SK-N-SH (cell line): ENCODE data around the gene SEC23A. TPM values are rescaled to one million over a fixed set of nuclear protein-coding genes. Genes with fewer than 3 reads are reported as not detected.

ENCODE experiments used
- CTCF ChIA-PET: fragments of 300-600, 350-600 bp; formaldehyde crosslinking; extraction: SDS; loops from one replicate; lab custom pipeline; 2021; lab: Yijun Ruan, JAX
- POLR2A ChIA-PET: fragments of 350-600 bp; sonication (Branson Sonifier 250); formaldehyde crosslinking; extraction: SDS; loops from one replicate; lab custom pipeline; 2020; ENCODE audit warnings: antibody characterized with exemption, inconsistent platforms; lab: Yijun Ruan, JAX
- DNase-seq: peaks from one replicate; pipeline ENCODE4 v3.0.0; 2012
- H2AFZ ChIP-seq: fragments of 200-600 bp; sonication (generic); 2 replicates; pipeline ENCODE4 v1.8.1; 2016; ENCODE audit warnings: antibody characterized with exemption, mild to moderate bottlenecking, low read depth
- H3F3A ChIP-seq: fragments of 200-600 bp; sonication (generic); replicated peaks from 2 replicates; pipeline ENCODE3; 2016; ENCODE audit warnings: antibody characterized with exemption, mild to moderate bottlenecking; ENCODE audit not compliant: insufficient read depth
- H3K27ac ChIP-seq, 2 experiments: fragments of 200-500 bp in 1 of 2; fragments of 200-600 bp in 1 of 2; sonication (Bioruptor generic) in 1 of 2; sonication (generic), shearing (Covaris generic) in 1 of 2; 2 replicates each; pipeline versions ENCODE4 v1.5.1 to v1.6.1; 2014 to 2016; ENCODE audit warnings: low read depth in 2 of 2, inconsistent platforms in 1 of 2, low read length in 1 of 2, mild to moderate bottlenecking in 1 of 2, mixed read lengths in 1 of 2
- H3K27me3 ChIP-seq: fragments of 200-600 bp; sonication (generic), shearing (Covaris generic); 2 replicates; pipeline ENCODE4 v1.6.1; 2016; ENCODE audit warnings: mixed run types; ENCODE audit not compliant: insufficient read depth
- H3K36me3 ChIP-seq, 2 experiments: fragments of 200-500 bp in 1 of 2; fragments of 200-600 bp in 1 of 2; sonication (Bioruptor generic) in 1 of 2; sonication (generic) in 1 of 2; replicated peaks in 1 of 2; 2 replicates each; pipeline versions ENCODE3 to v1.5.1; 2014 to 2016; ENCODE audit warnings: low read length in 1 of 2, mild to moderate bottlenecking in 1 of 2; ENCODE audit not compliant: insufficient read depth in 2 of 2, control insufficient read depth in 1 of 2
- H3K4me1 ChIP-seq, 2 experiments: fragments of 200-500 bp in 1 of 2; fragments of 200-600 bp in 1 of 2; sonication (Bioruptor generic) in 1 of 2; sonication (generic), shearing (Covaris generic) in 1 of 2; 2 replicates each; pipeline versions ENCODE4 v1.5.1 to v1.6.1; 2014 to 2016; ENCODE audit warnings: low read depth in 1 of 2, low read length in 1 of 2, mixed run types in 1 of 2; ENCODE audit not compliant: insufficient read depth in 2 of 2, control insufficient read depth in 1 of 2
- H3K4me2 ChIP-seq: fragments of 200-600 bp; sonication (generic), shearing (Covaris generic); 2 replicates; pipeline ENCODE4 v1.6.1; 2017; ENCODE audit warnings: mixed run types
- H3K4me3 ChIP-seq, 2 experiments: fragments of 200-500 bp in 1 of 2; fragments of 200-600 bp in 1 of 2; sonication (Bioruptor generic) in 1 of 2; sonication (generic), shearing (Covaris generic) in 1 of 2; 2 replicates each; pipeline versions ENCODE4 v1.5.1 to v1.8.1; 2014 to 2016; ENCODE audit warnings: low read depth in 2 of 2, inconsistent platforms in 1 of 2, low read length in 1 of 2, mild to moderate bottlenecking in 1 of 2, mixed read lengths in 1 of 2, moderate library complexity in 1 of 2
- H3K79me2 ChIP-seq: fragments of 200-600 bp; sonication (generic); 2 replicates; pipeline ENCODE4 v1.8.1; 2017; ENCODE audit warnings: mild to moderate bottlenecking; ENCODE audit not compliant: insufficient read depth
- H3K9ac ChIP-seq: fragments of 200-600 bp; sonication (generic); 2 replicates; pipeline ENCODE4 v1.6.1; 2017; ENCODE audit warnings: mixed run types
- H3K9me2 ChIP-seq: fragments of 200-600 bp; sonication (generic); 2 replicates; pipeline ENCODE4 v1.6.1; 2017; ENCODE audit warnings: mixed run types
- H3K9me3 ChIP-seq: fragments of 200-600 bp; sonication (generic); 2 replicates; pipeline ENCODE4 v1.6.1; 2017; ENCODE audit warnings: mixed run types, mild to moderate bottlenecking, moderate library complexity
- H4K20me1 ChIP-seq: fragments of 200-600 bp; sonication (generic); 2 replicates; pipeline ENCODE4 v1.6.1; 2017; ENCODE audit warnings: mild to moderate bottlenecking, mixed run types; ENCODE audit not compliant: insufficient read depth
- EP300 ChIP-seq, 2 experiments: IDR thresholded peaks; 2 replicates each; pipeline versions ENCODE4 v1.4.0 to v1.6.1; 2012; ENCODE audit warnings: borderline replicate concordance in 1 of 2, low read depth in 1 of 2, low read length in 1 of 2
- FOXJ3 ChIP-seq: sonication (generic); formaldehyde crosslinking; IDR thresholded peaks from 2 replicates; pipeline ENCODE4 v1.5.1; 2020; ENCODE audit warnings: mild to moderate bottlenecking, missing genetic modification reagents
- IRF3 ChIP-seq: fragments of 150-350 bp; IDR thresholded peaks from 2 replicates; pipeline ENCODE4 v1.6.1; 2016; ENCODE audit warnings: mild to moderate bottlenecking, low read depth, low read length
- NRF1 ChIP-seq: IDR thresholded peaks from 2 replicates; pipeline ENCODE4 v1.6.1; 2012; ENCODE audit warnings: low read depth, mild to moderate bottlenecking, low read length
- RFX5 ChIP-seq: IDR thresholded peaks from 2 replicates; pipeline ENCODE4 v1.6.1; 2012; ENCODE audit warnings: mild to moderate bottlenecking, improper control_type of control experiment, low read length
- SIN3A ChIP-seq: IDR thresholded peaks from 2 replicates; pipeline ENCODE4 v1.6.1; 2012; ENCODE audit warnings: low read depth, mild to moderate bottlenecking, low read length, moderate library complexity, borderline replicate concordance
- TAF1 ChIP-seq: IDR thresholded peaks from 2 replicates; pipeline ENCODE4 v1.6.1; 2012; ENCODE audit warnings: low read depth, mild to moderate bottlenecking, low read length, moderate library complexity, borderline replicate concordance
- TEAD4 ChIP-seq: IDR thresholded peaks from 2 replicates; pipeline ENCODE4 v1.4.0; 2012; ENCODE audit warnings: mild to moderate bottlenecking, borderline replicate concordance; ENCODE audit not compliant: insufficient read depth
- USF2 ChIP-seq: fragments of 150-350 bp; IDR thresholded peaks from 2 replicates; pipeline ENCODE4 v1.6.1; 2017; ENCODE audit warnings: antibody characterized with exemption, low read length, low read depth, borderline replicate concordance
- WGBS: methylation state at CpG from one replicate; pipeline ENCODE4 v1.1.6; 2017; ENCODE audit warnings: low lambda C conversion rate; 5-methylcytosine and 5-hydroxymethylcytosine counted together
- polyA plus RNA-seq, 3 experiments: library from polyadenylated mRNA; depleted of rRNA; stranded (reverse); fragments of >200 nt; gene quantifications; 2 replicates each; pipeline ENCODE4 v1.2.3, GENCODE V29; 2012
- TF ChIP-seq, protein P1 (sequence below): IDR thresholded peaks from 2 replicates; pipeline ENCODE4 v1.4.0; 2012; ENCODE audit warnings: low read depth
- TF ChIP-seq, protein P2 (sequence below): IDR thresholded peaks from 2 replicates; pipeline ENCODE4; 2012
- TF ChIP-seq, protein P3 (sequence below): IDR thresholded peaks from 2 replicates; pipeline ENCODE4 v1.6.1; 2012; ENCODE audit warnings: mild to moderate bottlenecking, low read depth, low read length, moderate library complexity

The SEC23A gene
- polyA plus RNA-seq, 1 of the 3 experiments (the other 2 are of a cell fraction): 30.0 TPM

GRCh38 chr14:39043352-39043943 is 59.6 kb downstream of the SEC23A start:
- no peaks in the 10 kb centered on the region for H3K9me3 ChIP-seq
- TF ChIP-seq USF2 (no peak), EP300 (IDR thresholded peaks at IDR 0.05; ENCODE audit: borderline replicate concordance in 1 of 2, low read depth in 1 of 2, low read length in 1 of 2) (no peak), RFX5 (no peak), IRF3 (no peak), FOXJ3 (CRISPR knock-in tag) (no peak), SIN3A (no peak), TAF1 (no peak), NRF1 (no peak), TEAD4 (no peak)
- TF ChIP-seq, protein P1, sequence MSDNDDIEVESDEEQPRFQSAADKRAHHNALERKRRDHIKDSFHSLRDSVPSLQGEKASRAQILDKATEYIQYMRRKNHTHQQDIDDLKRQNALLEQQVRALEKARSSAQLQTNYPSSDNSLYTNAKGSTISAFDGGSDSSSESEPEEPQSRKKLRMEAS: no peak
- TF ChIP-seq, protein P2, sequence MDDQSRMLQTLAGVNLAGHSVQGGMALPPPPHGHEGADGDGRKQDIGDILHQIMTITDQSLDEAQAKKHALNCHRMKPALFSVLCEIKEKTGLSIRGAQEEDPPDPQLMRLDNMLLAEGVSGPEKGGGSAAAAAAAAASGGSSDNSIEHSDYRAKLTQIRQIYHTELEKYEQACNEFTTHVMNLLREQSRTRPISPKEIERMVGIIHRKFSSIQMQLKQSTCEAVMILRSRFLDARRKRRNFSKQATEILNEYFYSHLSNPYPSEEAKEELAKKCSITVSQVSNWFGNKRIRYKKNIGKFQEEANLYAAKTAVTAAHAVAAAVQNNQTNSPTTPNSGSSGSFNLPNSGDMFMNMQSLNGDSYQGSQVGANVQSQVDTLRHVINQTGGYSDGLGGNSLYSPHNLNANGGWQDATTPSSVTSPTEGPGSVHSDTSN: no peak
- TF ChIP-seq, protein P3, sequence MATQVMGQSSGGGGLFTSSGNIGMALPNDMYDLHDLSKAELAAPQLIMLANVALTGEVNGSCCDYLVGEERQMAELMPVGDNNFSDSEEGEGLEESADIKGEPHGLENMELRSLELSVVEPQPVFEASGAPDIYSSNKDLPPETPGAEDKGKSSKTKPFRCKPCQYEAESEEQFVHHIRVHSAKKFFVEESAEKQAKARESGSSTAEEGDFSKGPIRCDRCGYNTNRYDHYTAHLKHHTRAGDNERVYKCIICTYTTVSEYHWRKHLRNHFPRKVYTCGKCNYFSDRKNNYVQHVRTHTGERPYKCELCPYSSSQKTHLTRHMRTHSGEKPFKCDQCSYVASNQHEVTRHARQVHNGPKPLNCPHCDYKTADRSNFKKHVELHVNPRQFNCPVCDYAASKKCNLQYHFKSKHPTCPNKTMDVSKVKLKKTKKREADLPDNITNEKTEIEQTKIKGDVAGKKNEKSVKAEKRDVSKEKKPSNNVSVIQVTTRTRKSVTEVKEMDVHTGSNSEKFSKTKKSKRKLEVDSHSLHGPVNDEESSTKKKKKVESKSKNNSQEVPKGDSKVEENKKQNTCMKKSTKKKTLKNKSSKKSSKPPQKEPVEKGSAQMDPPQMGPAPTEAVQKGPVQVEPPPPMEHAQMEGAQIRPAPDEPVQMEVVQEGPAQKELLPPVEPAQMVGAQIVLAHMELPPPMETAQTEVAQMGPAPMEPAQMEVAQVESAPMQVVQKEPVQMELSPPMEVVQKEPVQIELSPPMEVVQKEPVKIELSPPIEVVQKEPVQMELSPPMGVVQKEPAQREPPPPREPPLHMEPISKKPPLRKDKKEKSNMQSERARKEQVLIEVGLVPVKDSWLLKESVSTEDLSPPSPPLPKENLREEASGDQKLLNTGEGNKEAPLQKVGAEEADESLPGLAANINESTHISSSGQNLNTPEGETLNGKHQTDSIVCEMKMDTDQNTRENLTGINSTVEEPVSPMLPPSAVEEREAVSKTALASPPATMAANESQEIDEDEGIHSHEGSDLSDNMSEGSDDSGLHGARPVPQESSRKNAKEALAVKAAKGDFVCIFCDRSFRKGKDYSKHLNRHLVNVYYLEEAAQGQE: no peak
- H3K4me2 ChIP-seq: no peak overlapping the region
- 85% methylated on average over 1 of the region's 1 CpG for WGBS
- no peaks in the 10 kb centered on the region for H3K9me2 ChIP-seq
- DNase-seq: no peak
- H3K79me2 ChIP-seq: no peaks in the 10 kb centered on the region
- H3K4me1 ChIP-seq: no peaks in the 10 kb centered on the region
- no peaks in the 10 kb centered on the region for H3K27me3 ChIP-seq
- ChIA-PET CTCF (no interaction called here), POLR2A (no interaction called here)
- H3F3A ChIP-seq: no peaks in the 10 kb centered on the region
- H3K36me3 ChIP-seq: peaks cover 28 to 37% of the 10 kb centered on the region in 2 experiments
- H4K20me1 ChIP-seq: no peaks in the 10 kb centered on the region
- H3K27ac ChIP-seq: no peak overlapping the region
- H3K9ac ChIP-seq: no peak overlapping the region
- H2AFZ ChIP-seq: no peak overlapping the region
- no peak overlapping the region for H3K4me3 ChIP-seq
